GM12865 (cell line): ENCODE measurements around the gene ZNF740.
"Not testable (repeated sequence)": the region's sequence is repeated elsewhere in the genome, so short reads cannot be mapped to it uniquely, and the experiment has no call there.

ENCODE experiments used
- DNase-seq: peaks from one replicate; pipeline ENCODE4 v3.0.0; 2010; ENCODE audit warnings: low read depth
- H3K4me3 ChIP-seq: 2 replicates; pipeline ENCODE4 v1.5.1; 2011; ENCODE audit warnings: mild to moderate bottlenecking, low read depth, low read length, control low read depth
- TF ChIP-seq, protein P1 (sequence below): IDR thresholded peaks from 2 replicates; pipeline ENCODE4 v1.5.1; 2011; ENCODE audit warnings: low read length, control low read depth, low read depth, inconsistent platforms; ENCODE audit not compliant: insufficient read depth; ENCODE audit errors: missing control alignments

ZNF740 gene

DNA sequence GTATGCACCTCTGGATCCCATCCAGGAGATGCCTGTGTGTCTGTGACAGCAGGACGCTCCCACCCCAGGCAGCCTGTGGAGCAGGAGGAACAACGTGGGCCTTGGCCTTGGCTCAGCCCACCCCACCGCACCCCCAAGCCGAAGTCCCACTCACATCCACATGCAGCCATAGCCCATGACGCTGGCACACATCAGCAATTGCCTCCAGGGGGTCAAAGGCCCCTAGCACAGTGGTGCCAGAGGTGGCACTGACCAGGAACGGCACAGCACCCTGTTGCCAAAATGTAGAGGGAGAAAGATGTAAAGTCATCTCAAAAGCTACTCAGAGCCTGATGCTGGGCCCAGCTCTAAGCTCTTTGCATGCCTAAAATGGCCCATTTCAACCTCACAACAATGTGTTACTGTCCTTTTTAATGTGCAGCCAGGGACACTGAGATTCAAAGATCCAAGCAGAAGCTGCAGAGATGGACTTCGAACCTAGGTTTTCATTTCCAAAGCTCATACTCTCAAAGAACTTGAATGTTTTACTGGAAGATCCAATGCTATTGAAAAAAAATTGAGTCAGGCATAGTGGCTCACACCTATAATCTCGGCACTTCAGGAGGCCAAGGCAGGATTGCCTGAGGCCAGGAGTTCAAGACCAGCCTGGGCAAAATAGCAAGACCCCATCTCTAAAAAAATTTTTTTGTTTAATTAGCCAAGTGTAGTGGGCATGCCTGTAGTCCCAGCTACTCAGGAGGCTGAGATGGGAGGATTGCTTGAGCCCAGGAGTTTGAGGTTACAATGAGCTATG, 19.2 kb upstream of the ZNF740 start:
- no peak for DNase-seq
- TF ChIP-seq, protein P1, sequence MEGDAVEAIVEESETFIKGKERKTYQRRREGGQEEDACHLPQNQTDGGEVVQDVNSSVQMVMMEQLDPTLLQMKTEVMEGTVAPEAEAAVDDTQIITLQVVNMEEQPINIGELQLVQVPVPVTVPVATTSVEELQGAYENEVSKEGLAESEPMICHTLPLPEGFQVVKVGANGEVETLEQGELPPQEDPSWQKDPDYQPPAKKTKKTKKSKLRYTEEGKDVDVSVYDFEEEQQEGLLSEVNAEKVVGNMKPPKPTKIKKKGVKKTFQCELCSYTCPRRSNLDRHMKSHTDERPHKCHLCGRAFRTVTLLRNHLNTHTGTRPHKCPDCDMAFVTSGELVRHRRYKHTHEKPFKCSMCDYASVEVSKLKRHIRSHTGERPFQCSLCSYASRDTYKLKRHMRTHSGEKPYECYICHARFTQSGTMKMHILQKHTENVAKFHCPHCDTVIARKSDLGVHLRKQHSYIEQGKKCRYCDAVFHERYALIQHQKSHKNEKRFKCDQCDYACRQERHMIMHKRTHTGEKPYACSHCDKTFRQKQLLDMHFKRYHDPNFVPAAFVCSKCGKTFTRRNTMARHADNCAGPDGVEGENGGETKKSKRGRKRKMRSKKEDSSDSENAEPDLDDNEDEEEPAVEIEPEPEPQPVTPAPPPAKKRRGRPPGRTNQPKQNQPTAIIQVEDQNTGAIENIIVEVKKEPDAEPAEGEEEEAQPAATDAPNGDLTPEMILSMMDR, result no peak
- no peak overlapping the region for H3K4me3 ChIP-seq

DNA sequence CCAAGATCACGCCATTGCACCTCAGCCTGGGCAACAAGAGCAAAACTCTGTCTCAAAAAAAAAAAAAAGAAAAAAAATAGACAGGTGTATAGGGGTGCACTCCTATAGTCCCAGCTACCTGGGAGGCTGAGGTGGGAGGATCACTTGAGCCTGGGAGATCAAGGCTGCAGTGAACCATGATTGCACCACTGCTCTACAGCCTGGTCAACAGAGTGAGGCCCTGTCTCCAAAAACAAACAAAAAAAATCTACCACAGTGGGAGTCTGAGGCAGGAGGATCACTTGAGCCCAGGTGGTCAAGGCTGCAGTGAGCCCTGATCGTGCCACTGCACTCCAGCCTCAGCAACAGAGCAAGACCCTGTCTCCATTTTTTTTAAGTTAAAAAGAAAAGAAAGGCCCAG, 17.5 kb upstream of the ZNF740 start:
- H3K4me3 ChIP-seq, DNase-seq: not testable (repeated sequence)

DNA sequence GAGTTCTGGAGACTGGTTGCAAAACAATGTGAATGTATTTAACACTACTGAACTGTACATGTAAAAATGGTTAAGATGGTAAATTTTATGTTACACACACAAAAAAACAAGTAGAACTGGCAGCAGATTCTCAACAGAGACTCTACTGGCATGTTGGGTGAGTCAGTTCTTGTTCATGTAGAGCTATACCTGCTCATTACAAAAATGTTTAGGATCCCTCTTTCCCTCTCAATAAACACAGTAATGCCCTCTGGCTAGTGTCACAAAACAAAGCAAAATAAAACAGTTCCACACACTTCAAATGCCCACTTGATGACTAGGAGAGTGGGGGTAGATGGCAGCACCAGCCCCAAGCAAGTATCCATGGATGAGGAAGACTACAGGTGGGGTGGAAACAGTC, 13.7 kb upstream of the ZNF740 start:
- no peak for DNase-seq
- no peak overlapping the region for H3K4me3 ChIP-seq

DNA sequence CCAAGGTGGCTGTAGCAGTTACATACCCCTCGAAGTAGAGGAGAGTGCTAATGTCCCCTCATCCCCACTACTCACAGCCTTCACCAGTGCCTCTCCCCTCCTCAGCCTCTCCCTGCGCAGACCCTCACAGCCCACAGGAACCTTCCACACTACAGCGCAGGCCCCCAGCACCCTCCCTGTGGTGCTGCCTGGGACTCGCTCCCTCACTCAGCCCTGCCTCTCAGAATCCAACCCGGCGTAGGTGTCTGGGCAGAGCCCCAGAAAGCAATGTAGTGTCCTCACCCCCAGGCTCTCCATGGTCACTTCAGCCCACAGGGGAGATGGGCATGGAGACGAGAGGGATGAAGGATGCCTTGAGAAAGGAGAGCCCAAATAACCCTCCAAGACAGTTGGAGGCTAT, 10.9 kb upstream of the ZNF740 start:
- no peak for DNase-seq
- H3K4me3 ChIP-seq, result no peak overlapping the region
- TF ChIP-seq, protein P1, result no peak

More for the DNA sequence above, 13.7 kb upstream of the ZNF740 start:
- TF ChIP-seq, protein P1, result no peak

DNA sequence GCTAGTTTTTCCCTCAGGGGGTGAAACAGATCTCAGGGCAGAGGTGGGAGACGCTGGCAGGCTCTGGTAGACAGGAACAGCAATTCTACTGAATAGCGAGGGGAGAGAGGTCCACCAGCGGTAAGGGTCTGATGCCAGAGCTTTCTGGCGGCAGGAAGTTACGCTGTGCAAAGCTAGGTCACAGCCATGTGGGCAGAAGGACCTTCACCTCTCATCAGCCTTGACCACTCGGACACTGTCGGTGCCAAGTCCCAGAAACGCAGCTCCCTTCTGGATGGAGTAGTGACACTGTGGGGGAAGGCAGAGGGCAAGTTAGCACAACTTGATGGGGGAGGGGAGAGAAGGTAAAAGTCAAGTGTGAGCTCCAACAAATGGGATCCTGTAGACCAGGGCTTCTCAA, 10.3 kb upstream of the ZNF740 start:
- no peak for DNase-seq
- TF ChIP-seq, protein P1, result no peak
- H3K4me3 ChIP-seq, result no peak overlapping the region

DNA sequence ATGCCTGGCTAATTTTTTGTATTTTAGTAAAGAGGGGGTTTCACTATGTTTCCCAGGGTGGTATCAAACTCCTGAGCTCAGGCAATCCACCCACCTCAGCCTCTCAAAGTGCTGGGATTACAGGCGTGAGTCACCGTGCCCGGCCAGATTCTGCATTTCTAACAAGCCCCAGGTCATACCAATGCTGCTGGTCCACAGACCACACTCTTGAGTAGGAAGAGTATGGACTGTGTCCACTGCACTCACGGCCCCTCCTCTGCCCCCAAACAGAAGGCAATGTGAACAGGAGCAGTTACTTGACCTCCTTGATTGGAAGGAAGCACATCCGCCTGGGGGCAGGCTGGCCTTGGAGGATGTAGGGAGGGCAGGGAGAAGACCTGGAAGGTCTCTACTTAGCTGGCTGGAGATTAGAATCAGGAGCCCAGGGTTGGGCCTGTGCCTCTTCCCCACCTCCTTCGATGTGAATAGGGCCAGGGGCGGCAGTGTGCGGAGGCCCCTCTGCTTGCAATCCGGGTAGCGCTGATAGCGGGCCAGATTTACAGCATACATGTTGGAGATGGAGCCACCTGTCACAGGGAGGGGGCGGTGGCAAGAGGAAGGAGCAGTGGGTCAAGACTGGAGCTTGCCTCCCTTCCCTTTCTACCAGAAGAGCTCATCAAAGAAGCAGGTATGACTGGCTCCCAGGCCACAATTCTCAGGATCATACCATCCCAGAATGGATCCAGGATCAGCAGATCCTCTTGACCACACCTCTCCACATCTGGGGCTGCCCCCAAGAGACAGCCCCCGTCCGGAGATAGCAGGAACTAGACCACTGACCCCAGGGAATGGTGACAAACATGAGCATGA, 9.4 kb upstream of the ZNF740 start:
- H3K4me3 ChIP-seq, result no peak overlapping the region
- DNase-seq, result no peak
- TF ChIP-seq, protein P1, result no peak

DNA sequence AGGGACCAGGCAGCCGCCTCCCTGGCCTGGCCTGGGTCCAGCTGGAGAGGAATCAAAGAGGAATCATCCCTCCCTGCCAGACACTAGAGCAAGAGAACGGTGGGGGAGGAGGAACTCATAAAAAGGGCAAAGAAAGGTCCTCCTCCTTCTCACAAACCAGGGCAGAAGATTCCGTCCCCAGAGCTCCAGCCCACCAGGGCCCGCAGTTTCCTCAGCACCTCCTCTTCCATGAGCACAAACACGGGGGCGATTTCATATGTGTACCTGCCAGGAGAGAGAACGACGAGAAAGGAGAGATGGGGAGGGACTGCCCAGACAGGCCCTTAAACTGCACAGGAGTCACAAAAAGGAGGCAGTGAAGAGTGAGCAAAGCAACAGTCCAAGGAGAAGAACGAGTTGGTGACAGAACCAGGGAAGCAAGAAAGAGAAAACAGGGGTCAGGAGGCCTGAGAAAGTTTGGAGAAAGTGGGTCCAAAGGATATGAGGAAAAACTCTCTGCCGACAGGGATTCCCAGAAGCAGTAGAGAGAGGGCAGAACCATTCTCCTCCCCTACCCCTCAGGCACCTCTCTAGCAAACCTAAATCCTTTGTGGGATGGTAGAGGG, 8.7 kb upstream of the ZNF740 start:
- H3K4me3 ChIP-seq, result no peak overlapping the region
- no peak for DNase-seq
- TF ChIP-seq, protein P1, result no peak
